Measurements from ENCODE around the gene OR4N2. TPM values are rescaled to one million over a fixed set of nuclear protein-coding genes. Genes with fewer than 3 reads are reported as not detected.

The OR4N2 gene, protein sequence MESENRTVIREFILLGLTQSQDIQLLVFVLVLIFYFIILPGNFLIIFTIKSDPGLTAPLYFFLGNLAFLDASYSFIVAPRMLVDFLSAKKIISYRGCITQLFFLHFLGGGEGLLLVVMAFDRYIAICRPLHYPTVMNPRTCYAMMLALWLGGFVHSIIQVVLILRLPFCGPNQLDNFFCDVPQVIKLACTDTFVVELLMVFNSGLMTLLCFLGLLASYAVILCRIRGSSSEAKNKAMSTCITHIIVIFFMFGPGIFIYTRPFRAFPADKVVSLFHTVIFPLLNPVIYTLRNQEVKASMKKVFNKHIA
- total RNA-seq (2022; extraction: Qiagen RNA extraction) = not detected in 5 replicates

DNA sequence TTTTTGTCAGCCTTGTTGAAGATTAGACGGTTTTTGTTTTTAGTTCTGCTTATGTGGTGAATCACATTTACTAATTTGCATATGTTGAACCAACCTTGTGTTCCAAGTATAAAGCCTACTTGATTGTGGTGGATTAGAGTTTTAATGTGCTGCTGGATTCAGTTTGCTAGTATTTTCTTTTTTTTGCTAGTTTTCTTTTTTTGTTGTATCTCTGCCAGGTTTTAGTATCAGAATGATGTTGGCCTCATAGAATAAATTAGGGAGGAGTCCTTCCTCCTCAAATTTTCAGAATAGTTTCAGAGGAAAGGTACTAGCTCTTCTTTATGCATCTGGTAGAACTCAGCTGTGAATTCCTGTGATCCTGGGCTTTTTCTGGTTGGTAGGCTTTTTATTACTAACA is at the start of gene OR4N2:
TSS of gene OR4N2 (plus strand) at position 301 of the 400 bp plus-strand sequence. CDS start 23,679 bp downstream, outside the sequence.

DNA sequence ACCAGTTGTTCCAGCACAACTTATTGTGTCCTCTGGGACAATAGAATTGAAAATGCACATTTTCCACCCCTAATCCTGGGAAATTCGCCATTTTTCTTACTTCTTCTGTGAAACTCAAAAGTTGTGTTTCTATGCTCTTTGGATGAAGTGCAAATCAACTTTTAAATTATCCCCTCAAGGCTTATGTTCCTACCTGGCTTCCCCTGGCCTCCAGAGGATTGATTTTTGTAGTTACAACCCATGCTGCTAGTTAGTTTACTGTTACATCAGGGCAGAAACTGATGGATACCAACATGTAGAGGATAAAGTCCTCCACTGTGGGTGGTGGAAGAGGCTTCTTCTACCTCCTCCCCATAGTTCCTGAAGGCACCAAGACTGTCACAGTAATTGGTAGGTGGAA is 30.4 kb upstream of the OR4N2 start, which contains the start of gene OR4M1:
TSS of gene OR4M1 (plus strand) at position 301 of the 400 bp plus-strand sequence. CDS start 6,819 bp downstream, outside the sequence.

DNA sequence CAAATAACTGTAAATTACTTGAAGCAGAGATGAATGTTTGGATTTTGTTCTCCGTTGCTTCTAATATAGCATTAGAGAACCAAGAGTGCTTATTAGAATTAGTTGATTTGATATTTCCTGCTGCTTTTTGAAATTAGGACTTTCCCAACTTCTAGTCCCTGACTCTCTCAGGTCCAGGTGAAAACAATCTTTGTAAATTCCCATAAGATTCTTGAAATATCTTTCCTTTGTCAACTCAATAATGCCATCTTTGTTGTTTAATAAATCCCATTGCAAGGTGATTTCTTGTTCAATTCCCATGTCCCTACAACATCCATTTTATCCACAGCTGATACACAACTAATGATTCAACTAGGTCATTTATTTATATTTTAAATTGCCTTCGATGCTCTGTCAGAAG is 71.3 kb downstream of the OR4N2 start, which contains the start of gene OR4K2:
TSS of gene OR4K2 (plus strand) at position 301 of the 400 bp plus-strand sequence. CDS start 1,126 bp downstream, outside the sequence.

Other genes with a start within 250 kb of the OR4N2 start
- not detected in 5 replicates for gene OR11H2, start 89.9 kb upstream of the OR4N2 start, total RNA-seq (2022; extraction: Qiagen RNA extraction)
- gene OR4Q3, start 60.2 kb upstream of the OR4N2 start, total RNA-seq (2022; extraction: Qiagen RNA extraction) = not detected in 5 replicates
- gene OR4M1, start 30.3 kb upstream of the OR4N2 start, total RNA-seq (2022; extraction: Qiagen RNA extraction) = not detected in 5 replicates
- gene OR4K2, start 71.4 kb downstream of the OR4N2 start, total RNA-seq (2022; extraction: Qiagen RNA extraction) = not detected in 5 replicates
- not detected in 5 replicates for gene OR4K5, start 116.8 kb downstream of the OR4N2 start, total RNA-seq (2022; extraction: Qiagen RNA extraction)
- gene OR4K1, start 127.1 kb downstream of the OR4N2 start, total RNA-seq (2022; extraction: Qiagen RNA extraction) = not detected in 5 replicates
- gene OR4K15, start 171.8 kb downstream of the OR4N2 start, total RNA-seq (2022; extraction: Qiagen RNA extraction) = not detected in 5 replicates
- gene OR4Q2, start 198.4 kb downstream of the OR4N2 start, total RNA-seq (2022; extraction: Qiagen RNA extraction) = not detected in 5 replicates
- not detected in 5 replicates for gene OR4K14, start 215.5 kb downstream of the OR4N2 start, total RNA-seq (2022; extraction: Qiagen RNA extraction)
- not detected in 5 replicates for gene OR4K13, start 232.3 kb downstream of the OR4N2 start, total RNA-seq (2022; extraction: Qiagen RNA extraction)

Data from A549 treated with Hydrocortisone at 1 μM for 4 hours (cell line).